HG03571 (cell line): Measurements from ENCODE around the gene SCARF2.
"Not testable (repeated sequence)": the region's sequence is repeated elsewhere in the genome, so short reads cannot be mapped to it uniquely, and the experiment has no call there.

Source experiments
- ATAC-seq: cut with Tn5 transposase; IDR thresholded peaks from one replicate; pipeline ENCODE4 v1.9.1; 2021; ENCODE audit not compliant: unreplicated experiment

The SCARF2 gene

DNA sequence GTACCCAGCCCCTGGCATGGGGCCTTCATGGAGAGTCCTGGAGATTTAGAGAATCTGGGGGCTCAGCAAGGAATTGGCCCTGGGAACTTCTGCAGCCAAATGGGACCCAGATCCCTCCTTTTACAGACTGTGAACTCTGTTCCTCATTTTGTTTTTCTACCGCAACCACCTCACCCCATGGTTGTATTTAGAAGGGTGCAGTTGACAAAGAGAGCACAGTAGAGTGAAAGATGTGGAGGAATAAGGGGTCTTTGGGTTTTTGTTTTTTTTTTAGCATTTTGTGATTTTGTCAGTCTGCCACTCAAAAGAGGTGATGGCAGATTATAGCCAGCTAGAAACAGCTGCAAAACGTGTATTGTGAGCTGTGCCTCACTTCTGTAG is 41.7 kb downstream of the SCARF2 start:
- ATAC-seq: no peak

DNA sequence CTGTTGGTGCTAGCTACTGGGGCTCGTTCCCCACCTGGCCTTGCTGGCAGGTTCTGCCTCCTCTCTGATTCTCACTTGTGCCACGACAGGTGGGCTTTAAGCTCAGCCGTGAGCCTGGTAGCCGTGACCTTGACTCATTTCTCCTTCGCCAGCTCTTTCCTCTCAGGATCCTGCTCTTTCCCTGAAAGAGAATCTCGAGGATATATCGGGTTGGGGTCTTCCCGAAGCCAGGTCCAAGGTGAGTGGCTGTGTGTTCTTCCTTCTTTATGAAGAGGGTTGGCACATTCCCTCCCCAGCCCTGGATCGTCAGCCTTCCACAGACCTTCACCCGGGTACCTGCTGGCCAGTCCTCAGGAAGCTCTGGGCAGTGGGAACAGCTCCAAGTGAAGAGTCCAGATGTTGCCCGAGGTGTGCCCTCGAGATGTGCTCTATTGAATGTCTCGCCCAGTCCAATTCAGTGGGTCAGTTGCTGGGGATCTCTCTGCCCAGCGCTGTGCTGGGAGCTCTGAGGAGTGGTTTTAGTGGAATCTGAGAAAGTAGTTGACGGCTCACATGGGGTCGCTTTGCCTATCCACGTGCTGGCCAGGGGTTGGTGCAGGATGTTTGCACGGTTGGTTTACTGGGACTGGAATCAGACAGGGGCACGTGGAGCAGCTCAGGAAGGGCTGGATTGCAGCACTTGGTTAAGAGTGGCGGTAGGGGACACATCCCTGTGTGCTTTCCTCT is 42.3 kb downstream of the SCARF2 start:
- ATAC-seq: no peak

DNA sequence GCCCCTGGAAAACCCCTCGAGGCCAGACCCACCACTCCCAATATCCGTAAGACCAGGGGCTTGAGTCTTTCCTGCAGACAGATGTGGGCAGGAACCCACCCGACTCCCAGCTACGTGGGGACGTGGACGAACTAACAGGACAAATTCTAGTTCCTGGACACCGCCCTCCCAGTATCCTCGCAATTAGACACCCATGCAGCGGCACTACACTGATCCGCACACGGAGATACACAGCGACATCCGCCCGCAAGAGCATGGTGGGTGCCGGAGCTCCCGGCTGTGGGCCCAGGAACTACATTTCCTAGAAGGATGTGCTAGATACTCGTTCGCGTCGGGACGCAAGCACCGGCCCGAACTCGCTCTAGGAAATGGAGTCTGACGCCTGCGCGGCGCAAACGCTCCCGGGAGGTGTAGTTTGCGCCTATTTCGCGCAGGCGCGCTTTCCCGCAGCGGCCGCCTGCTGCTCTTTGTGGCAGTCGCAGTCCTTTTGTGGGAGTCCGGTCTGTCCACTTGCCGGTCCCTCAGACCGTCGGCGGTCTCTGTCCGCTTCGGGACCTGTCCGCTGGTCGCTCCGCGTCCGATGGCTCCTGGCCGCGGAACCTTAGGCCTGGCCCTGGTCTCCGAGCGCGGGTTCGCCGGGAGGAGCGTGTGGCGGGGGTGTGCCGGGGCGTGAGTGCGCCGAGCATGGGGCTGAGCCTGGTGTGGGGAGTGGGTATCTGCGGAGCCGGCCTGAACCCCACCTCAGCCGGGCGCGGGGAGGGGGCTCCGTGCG is 43.7 kb downstream of the SCARF2 start, which contains the start of gene ZNF74:
TSS of gene ZNF74 (plus strand) at position 447 of the 772 bp plus-strand sequence. CDS start 478 bp downstream, outside the sequence.
- peak; percentile 71 for ATAC-seq

DNA sequence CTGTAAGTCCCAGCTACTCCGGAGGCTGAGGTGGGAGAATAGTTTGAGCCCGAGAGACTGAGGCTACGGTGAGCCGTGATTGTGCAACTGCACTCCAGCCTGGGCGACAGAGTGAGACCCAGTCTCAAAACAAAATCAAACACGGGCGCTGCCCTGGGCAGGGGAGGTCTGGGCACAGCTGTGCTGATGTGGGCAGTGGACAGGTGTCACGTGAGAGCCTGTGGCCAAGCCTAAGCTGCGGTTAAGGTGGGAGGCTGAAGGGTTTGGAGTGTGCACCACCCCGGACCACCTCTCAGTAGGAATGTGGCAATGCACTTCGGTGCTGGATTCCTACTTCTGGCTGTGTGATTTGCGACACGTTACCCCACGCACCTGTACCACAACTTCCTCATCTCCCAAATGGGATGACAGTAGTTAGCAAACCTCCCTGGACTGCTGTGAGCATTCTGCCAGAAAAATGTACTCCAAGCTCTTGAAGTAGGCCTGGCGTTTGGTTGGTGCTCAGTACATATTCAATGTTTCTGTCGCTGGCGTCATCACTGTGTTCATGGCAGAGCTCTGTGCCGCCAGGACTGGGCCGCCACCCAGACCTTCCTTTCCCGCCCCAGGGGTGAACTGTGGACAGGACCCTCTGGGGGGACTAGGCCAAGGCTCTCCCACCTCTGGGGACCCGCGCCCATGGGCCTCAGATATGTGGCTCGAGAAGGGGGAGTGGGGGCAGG is 44.5 kb downstream of the SCARF2 start:
- ATAC-seq: no peak

DNA sequence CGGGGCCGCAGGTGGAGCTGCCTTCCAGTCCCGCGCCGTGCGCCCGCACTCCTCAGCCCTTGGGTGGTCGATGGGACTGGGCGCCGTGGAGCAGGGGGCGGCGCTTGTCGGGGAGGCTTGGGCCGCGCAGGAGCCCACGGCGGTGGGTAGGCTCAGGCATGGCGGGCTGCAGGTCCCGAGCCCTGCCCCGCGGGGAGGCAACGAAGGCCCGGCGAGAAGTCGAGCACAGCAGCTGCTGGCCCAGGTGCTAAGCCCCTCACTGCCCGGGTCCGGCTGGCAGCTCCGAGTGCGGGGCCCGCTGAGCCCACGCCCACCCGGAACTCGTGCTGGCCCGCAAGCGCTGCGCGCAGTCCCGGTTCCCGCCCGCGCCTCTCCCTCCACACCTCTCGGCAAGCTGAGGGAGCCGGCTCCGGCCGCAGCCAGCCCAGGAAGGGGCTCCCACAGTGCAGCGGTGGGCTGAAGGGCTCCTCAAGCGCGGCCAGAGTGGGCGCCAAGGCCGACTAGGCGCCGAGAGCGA is 45.2 kb downstream of the SCARF2 start:
- ATAC-seq: not testable (repeated sequence)

DNA sequence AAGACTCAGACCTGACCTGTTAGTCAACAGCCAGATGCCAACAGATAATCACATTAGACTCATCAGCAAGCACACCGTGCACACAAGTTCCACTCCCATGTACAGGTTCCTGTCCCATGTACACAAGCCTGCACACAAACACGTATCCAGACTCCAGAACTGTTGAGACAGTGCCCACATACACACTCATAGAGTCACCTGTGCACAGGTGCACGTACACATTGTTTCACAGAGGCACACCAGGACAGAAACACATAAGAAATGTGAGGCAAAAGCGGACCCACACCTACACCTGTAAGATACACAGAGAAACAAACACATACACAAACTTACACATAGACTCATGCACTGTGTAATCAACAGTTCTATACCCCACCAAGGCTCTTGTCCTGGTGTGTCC is 46.4 kb downstream of the SCARF2 start:
- no peak for ATAC-seq

DNA sequence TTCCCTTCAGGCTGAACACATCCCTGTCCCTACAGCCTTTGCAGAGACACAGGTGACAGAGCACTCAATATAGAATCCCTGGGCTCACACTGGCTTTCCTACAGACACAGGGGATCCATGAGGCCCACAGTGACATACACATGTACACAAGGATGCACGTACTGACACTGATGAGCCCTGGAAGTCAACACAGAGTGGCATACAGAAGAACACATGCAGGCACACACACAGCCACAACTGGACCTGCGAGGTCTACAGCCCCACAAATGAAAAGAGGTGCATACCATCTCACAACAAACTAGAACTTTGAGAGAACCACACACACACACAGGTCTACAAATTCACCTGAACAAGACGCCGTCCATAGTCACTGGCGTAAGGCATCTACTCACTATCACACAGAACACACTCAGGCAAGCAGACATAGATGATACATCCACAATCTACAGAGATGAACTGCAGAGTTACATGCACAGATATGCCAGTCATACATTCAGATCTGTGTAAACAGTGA is 47.2 kb downstream of the SCARF2 start:
- ATAC-seq: no peak

DNA sequence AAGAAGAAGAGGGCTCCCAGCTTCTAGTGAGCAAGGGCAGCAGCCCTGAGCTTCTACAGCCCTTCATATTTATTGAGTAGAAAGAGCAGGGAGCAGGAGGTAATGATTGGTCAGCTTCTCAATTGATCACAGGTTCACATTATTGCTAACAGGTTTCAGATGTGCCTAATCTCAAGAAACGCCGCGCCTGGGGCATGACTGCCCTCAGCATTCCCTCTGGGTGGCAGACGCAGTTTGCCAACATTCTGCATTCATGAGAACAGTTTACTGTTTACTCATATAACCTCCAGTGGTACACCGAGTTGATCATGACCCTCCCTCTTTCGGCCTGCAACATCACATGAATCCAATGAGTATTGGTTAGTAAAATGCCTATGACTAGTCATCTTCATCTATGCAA is 48.3 kb downstream of the SCARF2 start:
- no peak for ATAC-seq

DNA sequence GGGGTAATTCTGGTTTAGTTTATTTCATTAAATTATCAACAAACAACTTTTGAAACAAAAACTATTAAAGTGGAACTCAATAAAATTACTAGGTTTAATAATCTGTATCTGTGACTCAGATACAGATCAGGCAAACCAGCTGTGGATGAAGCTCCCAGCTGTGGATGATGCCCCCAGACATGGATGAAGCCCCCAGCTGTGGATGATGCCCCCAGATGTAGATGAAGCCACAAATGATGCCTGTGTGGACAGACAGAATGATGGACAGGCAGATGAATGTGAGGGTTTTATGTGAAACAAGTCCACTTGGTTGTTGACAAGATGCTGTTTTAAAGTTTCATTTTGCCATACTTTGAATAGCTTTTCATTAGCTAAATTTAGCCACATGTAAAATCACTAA is 49.4 kb downstream of the SCARF2 start:
- ATAC-seq: no peak

DNA sequence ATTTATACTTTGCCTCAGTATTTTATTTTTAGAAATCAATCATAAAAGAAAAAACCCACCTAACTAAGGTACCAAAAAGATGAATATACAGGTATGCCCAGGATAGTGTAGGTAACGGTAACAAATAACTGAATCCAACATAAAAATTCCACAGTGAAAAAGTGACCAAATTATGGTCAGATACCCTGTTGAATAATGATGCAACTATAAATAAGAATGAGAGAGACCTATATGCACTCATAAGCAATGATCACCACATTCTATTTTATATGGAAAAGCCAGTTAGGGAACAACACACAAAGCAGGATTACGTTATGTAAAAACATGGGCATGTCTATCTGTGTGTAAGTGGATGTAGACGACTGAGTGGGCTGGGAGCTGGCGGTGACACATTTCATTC is 50.7 kb downstream of the SCARF2 start:
- ATAC-seq: no peak

DNA sequence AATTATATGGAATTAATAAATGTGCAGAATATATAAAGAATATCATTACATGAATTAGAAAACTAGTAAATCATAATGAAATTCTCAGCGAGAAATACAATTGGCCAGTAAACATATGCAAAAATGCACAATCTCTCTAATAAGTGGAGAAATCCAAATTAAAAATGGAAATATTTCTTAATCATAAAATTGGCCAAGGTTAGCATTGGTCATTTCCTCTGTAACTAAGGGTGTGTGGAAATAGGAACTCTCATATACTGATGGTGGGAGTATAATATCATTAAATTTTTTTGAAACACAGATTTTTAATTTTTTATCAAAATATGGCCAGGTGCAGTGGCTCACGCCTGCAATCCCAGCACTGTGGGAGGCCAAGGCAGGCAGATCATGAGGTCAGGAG is 51.3 kb downstream of the SCARF2 start:
- no peak for ATAC-seq

DNA sequence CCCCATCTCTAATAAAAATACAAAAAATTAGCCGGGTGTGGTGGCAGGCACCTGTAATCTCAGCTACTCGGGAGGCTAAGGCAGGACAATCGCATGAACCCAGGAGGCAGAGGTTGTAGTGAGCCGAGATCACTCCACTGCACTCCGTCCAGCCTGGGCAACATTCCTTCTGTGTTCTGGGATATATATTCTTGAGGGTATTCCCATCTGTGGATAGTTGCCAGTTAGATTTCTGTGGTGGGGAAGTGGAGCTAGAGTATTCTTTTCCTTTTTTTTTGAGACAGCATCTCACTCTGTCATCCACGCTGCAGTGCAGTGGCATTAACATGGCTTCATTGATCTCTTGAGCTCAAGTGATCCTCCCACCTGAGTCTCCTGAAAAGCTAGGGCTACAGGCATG is 52.8 kb downstream of the SCARF2 start:
- no peak for ATAC-seq

DNA sequence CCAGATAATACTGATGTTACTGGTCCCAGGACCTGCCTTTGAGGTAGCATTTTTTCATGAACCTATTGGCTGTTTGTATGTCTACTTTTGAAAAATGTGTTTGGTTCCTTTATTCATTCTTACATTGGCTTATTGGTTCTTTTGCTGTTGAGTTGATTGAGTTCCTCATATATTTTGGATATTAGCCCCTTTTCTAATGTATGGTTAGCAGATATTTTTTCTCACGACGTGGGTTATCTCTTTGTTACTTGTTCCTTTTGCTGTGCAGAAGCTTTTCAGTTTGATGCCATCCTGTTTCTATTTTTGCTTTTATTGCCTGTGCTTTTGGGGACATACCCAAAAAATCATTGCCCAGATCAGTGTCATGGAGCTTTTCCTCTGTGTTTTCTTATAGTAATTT is 53.5 kb downstream of the SCARF2 start:
- ATAC-seq: no peak

DNA sequence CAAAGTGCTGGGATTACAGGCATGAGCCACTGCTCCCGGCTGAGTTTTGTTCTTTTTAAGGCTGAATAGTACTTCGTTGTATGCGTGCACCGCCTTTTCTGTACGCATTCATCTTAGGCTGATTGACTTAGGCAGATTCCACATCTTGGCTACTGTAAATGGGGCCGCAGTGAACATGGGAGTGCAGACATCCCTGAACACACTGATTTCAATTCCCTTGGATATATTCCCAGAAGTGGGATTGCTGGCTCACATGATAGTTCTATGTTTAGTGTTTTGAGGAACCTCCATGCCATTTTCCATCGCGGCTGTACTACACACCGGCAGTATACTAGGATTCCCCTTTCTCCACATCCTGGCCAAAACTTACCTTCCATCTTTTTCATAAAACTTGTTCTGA is 54.1 kb downstream of the SCARF2 start:
- no peak for ATAC-seq

DNA sequence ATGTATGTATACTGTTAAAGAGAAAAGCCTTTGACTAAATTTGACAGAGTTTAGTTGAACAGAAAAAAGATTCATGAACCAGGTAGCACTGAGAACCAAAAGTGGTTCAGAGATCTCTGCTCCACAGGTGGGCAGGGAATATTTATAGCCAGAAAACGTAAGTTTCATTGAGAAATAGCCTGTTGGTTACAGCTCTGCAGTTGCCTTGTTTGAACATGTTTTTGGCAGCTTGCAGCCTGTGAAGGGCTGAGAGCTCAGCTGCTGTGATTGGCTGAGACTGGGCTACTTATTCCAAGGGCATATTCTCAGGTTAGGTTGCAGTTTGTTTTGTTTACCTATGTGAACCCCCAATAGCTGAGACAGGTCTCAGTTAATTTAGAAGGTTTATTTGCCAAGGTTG is 57.1 kb downstream of the SCARF2 start:
- no peak for ATAC-seq

DNA sequence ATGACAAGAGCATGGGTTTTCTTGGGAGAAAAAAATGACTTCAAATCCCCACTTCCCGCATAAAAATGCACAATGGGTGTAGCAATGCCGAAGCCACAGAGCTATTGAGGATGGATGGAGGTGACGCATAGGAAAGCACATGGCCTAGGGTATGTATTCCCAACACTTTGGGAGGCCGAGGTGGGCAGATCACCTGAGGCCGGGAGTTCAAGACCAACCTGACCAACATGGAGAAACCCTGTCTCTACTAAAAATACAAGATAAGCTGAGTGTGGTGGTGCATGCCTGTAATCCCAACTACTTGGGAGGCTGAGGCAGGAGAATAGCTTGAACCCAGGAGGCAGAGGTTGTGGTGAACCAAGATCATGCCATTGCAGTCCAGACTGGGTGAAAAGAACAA is 58.9 kb downstream of the SCARF2 start:
- not testable (repeated sequence) for ATAC-seq

DNA sequence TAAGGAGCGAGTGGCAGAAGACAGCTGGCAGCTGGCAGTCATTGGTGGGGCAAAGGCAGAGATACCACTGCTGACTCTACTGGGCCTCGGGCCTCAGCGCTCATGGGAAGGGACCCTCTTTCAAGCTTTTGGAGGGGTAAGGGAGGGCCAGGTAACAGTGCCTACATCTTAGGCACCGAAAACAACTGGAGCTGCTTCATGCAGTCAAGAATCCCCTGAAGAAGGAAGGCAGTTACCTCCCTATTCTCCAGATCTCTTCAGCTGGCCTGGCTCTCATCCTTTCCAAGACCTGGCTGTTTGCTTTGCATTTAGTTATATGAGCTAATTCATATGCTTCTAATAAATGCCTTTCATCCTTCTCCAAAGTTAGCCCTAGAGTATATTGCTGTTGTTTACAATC is 59.5 kb downstream of the SCARF2 start:
- ATAC-seq: no peak

DNA sequence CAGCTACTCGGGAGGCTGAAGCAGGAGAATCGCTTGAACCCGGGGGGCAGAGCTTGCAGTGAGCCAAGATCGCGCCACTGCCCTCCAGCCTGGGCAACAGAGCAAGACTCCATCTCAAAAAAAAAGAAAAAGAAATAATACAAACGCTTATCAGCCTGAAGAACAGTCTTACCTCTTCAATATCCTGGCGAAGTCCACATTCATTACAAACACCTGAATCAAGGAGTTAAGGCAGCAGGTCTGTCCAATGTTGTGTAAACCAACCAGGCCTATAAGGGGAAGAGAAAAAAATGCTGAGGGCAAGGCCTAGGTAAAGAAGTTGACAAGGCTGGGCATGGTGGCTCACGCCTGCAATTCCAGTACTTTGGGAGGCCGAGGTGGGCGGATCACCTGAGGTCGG is 60.6 kb downstream of the SCARF2 start:
- ATAC-seq: not testable (repeated sequence)

DNA sequence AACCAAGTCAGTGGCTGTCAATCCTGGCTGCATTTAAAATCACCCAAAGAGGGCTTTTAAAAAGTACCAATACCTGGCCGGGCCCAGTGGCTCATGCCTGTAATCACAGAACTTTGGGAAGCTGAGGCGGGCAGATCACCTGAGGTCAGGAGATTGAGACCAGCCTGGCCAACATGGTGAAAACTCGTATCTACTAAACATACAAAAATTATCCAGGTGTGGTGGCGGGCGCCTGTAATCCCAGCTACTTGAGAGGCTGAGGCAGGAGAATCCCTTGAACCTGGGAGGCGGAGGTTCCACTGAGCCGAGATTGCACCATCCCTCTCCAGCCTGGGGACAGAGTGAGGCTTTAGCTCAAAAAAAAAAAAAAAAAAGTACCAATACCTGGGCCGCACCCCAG is 61.3 kb downstream of the SCARF2 start:
- not testable (repeated sequence) for ATAC-seq
